SIG-M5 (cell line): ENCODE data around the gene CEMIP.

Source experiments
- DNase-seq: peaks from one replicate; lab custom pipeline; 2025; lab: John Stamatoyannopoulos, UW

Gene CEMIP

GRCh38 chr15:80787316-80787715, 8.1 kb downstream of the CEMIP start:
- no peak for DNase-seq

GRCh38 chr15:80788536-80788935, 9.4 kb downstream of the CEMIP start:
- no peak for DNase-seq

DNA sequence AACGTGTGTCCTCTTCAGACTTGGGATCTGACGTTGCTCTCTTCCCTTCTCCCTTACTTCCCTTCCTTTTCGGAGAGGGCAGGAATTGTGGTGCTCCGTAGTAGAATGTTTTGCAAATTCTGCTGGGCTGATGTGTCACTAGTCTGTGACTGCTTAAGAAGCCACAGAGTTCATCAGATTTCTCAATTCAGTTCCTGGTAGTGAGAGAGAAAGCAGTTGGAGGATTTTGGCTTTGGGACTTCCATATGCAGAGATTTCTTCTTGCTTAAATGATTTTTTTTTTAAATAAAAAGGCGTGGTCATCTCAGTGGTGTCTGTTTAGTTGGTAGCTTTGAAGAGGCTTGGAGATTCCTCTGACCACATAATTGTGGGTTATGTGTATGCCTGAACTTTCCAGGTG, 10.1 kb downstream of the CEMIP start:
- DNase-seq: no peak

- DNase-seq: no peak
Observed at GRCh38 chr15:80789796-80790195, 10.6 kb downstream of the CEMIP start.

DNA sequence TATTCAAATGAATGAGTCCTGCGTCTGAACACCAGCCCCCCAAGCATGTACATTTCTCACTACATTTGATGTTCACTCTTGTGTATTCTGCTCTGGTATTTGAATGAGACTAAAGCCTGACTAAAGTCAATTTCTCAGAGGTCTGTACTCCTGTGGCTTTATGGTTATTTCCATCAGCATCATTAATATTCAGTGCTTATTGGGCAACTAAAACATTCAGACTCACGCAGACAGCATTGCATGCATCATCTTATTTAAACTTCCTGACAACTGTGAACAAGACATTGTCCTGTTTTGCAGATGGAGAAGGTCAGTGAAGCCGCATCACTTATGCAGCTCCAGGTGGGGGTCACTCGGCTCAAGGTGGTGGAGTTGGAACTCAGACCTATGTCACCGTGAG, 11.1 kb downstream of the CEMIP start:
- DNase-seq: no peak

DNA sequence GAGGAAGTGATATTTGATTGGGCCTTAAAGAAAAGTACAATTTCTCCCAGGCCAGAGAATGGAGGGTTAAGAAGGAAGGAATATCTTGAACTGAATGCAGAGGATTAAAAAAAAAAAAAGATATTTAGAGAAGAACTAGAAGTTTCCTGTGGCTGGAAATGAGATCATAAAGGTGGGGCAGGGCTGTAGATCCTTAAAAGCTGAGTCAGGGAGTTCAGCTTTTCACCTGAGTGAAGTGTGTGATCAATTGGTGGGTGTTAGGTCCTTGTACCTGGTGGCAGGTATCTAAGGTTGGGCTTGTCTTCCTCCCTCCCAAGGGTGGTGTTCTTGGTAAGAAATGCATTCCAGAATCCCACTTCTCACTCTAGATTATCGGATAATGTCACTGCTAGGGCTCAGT, 11.8 kb downstream of the CEMIP start:
- DNase-seq: no peak

- no peak for DNase-seq
Observed at GRCh38 chr15:80796407-80796806, 17.2 kb downstream of the CEMIP start.

DNA sequence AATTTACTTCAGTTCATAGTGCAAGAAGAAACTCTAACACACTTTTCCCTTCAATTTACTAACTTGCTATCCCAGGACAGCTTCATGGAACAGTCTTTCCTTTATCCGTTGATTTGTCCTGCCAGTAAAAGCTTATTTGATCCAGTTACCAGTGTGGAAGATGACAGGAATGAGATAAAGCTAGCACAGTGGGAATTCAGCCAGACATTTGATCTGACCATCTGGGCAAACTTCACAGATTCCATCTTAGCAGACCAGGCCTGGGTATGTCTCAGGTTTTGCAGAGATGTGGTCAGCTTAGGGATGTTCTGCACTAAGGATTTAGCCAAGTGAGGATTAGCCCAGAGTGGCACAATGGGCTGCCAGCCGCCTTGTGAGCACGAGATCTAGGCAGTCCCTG, 19.7 kb downstream of the CEMIP start:
- no peak for DNase-seq

GRCh38 chr15:80800067-80800466, 20.9 kb downstream of the CEMIP start:
- no peak for DNase-seq

DNA sequence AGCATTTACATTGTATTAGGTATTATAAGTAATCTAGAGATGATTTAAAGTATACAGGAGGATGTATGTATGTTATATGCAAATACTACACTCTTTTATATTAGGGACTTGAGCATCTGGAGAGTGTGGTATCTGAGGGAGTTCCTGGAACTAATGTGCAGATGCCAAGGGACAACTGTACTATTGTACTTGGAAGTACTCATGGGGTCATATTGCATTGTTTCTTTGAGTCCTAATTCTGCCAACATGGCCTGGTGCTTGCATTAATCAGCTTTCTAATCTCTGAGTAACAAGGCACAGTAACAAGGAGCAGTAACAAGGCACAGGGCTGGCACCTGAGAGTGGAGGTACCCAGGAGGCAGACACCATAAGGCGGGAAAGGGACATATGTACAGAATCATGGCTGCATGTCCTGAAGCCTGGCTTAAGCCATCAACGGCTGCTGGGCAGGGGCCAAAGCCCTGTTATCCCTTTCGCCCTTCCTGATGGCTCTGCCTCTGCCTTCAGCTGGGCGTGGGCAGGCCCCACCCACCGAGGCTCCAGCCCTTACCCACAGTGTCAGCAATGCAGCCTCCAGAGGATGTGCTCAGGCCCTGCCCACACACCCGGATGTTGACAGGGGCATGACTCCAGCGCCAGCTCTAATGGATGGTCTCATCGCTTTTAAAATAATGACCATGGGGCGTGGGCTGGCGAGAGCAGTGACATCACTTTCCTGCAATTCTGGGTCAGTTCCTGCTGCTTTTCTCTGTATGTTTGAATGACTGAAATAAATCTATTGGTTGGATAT, 22.9 kb downstream of the CEMIP start:
- no peak for DNase-seq

DNA sequence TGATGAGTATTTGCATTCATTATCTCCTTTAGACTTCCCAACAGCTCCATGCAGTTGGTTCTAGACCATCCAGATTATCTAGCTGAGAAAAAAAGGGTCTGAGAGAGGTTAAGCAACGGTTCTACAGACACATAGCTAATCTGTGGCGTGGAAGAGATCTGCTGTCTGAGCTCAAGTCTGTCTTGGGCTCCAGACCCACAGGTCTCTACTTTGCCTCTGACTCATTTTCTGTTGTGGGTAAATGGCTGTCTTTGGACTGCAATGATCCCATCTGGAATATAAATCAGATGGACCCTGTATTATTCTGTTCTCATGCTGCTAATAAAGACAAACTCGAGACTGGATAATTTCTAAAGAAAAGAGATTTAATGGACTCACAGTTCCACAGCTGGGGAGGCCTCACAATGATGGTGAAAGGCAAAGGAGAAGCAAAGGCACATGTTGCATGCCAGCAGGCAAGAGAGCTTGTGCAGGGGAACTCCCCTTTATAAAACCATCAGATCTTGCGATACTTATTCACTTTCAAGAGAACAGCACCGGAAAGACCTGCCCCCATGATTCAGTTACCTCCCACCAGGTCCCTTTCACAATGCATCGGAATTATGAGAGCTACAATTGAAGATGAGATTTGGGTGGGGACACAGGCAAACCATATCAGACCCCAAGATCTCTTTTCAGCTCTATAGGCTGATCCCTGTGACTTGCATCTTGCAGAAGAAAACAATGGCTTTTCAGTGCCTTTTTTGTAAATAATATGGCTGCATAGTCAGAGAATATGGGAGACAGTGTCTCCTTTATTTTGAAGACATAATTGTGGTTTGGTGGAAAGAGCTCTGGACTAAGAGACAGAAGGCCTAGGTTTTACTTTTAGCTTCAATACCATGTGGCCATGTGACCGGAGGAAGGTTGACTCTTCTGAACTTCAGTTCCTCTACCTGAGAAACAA, 24.7 kb downstream of the CEMIP start:
- DNase-seq: no peak

GRCh38 chr15:80804970-80805495, 25.9 kb downstream of the CEMIP start:
- no peak for DNase-seq

DNA sequence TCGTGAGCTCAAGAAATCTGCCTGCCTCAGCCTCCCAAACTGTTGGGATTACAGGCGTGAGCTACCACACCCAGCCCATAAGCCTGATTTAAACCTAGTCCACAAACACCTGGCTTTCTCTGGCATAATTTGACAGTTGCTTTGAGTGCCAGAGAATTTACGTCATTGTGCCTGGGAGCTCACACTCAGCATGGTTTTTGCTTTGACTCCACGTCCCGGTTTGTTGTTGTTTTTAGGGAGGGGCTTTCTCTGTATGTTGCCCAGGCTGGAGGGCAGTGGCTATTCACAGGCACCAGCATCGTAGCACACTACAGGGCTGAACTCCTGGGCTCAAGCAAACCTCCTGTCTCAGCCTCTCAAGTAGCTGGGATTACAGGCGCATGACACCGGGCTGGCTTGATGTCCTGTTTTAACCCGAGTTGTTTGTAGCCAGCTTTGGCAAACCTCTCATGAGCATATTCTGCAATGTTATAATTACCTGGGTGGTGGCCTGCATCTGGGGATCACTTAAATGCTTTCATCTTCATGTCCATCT, 32.7 kb downstream of the CEMIP start:
- DNase-seq: no peak

DNA sequence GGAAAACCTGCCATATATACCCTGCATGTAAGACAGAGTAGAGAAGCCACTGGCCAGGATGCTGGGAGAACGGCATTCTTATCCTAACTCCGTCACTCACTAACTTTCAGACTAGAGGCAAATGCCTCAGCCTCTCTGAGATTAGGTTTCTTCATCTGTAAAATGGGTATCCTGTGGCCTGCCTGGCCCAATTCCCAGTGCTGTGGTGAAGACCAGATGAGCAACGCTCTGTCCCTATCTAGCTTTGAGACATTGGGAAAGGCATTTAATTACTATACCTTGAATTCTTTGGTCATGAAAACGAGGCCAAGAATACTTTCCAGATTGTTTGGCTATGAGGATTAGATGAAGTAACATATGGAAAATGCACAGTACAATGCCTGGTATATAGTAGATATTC, 35.9 kb downstream of the CEMIP start:
- DNase-seq: no peak

- DNase-seq: no peak
Observed at GRCh38 chr15:80816049-80816653, 37.0 kb downstream of the CEMIP start.

DNA sequence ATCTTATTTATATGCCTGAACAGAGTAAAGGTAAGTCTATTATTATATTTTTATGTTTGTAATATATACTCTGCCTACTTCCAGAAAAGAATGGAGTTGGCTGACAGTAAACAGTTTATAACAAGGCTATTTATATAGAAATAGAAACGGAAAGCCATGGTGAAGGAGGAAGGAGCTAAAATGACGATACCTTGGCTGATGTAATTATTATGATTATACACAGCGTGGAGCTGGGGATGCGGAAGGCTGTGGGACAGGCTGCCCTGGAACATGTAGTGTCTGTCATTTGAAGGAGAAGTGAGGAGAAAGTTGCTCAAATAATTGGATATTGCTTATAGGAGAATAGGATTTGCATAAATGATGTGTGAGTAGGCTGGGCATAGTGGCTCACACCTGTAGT, 37.8 kb downstream of the CEMIP start:
- no peak for DNase-seq

GRCh38 chr15:80817901-80818300, 38.7 kb downstream of the CEMIP start:
- DNase-seq: no peak

DNA sequence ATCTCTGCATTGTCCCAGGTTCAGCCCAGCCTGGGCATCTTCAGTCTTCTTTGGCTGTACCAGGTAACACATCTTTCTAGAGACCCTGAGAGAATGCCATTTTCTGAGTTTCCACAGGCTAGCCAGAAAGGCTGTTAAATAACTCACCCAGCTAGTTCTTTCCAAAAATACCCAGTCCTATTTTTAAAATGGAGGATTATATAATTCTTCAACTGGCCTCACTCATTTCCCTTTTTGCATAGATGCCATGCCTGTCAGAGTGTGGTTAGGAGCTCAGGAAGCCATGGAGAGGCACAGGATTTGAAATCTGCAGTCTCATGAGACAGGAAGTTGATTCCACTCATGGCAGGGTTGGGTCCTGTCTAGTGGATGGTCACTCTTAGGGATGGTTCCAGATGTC, 39.8 kb downstream of the CEMIP start:
- no peak for DNase-seq

- DNase-seq: no peak
Observed at GRCh38 chr15:80820092-80820491, 40.9 kb downstream of the CEMIP start.

DNA sequence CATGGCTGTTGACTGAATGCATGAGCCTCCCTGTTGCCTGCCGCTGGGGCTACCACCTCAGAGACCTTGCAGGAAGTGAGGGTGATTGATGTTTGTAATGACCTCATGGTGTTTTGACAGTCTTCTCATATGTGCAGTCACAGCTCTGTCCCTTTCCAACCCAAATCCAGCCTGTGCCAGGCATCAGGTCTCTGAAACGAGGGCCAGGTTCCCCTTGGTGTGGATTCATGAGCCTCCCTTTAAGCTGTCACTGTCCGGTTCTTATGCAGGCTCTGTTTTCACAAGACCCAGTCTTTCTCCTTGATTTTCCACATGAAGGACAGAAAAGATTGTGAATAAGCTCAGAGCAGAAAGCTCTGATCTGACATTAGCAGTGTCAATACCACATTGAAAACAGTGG, 43.1 kb downstream of the CEMIP start:
- no peak for DNase-seq

DNA sequence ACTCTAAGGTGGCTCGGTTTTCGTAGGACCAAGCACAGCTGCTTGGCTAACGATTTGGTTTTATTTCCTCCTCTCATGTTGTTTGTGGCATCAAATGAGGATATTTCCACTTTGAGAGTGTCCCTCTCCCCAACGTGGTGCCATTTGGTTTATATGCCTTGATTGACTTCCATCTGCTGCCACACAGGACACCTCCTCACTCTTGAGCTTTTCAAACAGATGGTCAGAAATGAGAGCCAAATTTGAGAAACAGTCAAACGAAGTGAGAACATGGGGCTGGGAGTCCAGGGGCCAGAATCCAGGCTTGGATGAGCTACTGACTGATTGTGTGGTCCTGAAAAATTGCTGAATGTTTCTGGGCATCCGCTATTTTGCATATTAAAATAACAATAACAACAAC, 43.5 kb downstream of the CEMIP start:
- DNase-seq: no peak

- DNase-seq: no peak
Observed at GRCh38 chr15:80823120-80823519, 44.0 kb downstream of the CEMIP start.
